ENCODE data around the gene SPACA4.

SPACA4 gene

GRCh38 chr19:48613024-48613851 lies 6.7 kb downstream of the SPACA4 start:
- TF ChIP-seq RAD21 (IDR thresholded peaks at IDR 0.05; ENCODE audit: low read depth) (no peak), MAX (IDR thresholded peaks at IDR 0.05) (no peak)

- no peak for TF ChIP-seq CEBPB (IDR thresholded peaks at IDR 0.05)
- no peak for TF ChIP-seq YY1 (IDR thresholded peaks at IDR 0.05; ENCODE audit: low read depth)
- TF ChIP-seq MAX (IDR thresholded peaks at IDR 0.05) = no peak
- TF ChIP-seq TCF12 (IDR thresholded peaks at IDR 0.05; ENCODE audit: low read depth) = no peak
- TF ChIP-seq RAD21 (IDR thresholded peaks at IDR 0.05; ENCODE audit: low read depth) = no peak
- no peak for TF ChIP-seq ZBTB7A (IDR thresholded peaks at IDR 0.05; ENCODE audit: low read depth)
- no peak for TF ChIP-seq REST (IDR thresholded peaks at IDR 0.05; ENCODE audit: low read depth)
- no peak for TF ChIP-seq TAF1 (IDR thresholded peaks at IDR 0.05; ENCODE audit: low read depth)
- no peak for TF ChIP-seq FOXM1 (IDR thresholded peaks at IDR 0.05; ENCODE audit: borderline replicate concordance, low read depth)
- no peak for TF ChIP-seq EP300 (IDR thresholded peaks at IDR 0.05; ENCODE audit: borderline replicate concordance)
- no peak for TF ChIP-seq NFIC (IDR thresholded peaks at IDR 0.05)
- no peak for TF ChIP-seq EGR1 (IDR thresholded peaks at IDR 0.05)
- TF ChIP-seq USF1 (IDR thresholded peaks at IDR 0.05) = no peak
- no peak for TF ChIP-seq CREB1 (IDR thresholded peaks at IDR 0.05; ENCODE audit: low read depth)
- TF ChIP-seq TEAD4 (IDR thresholded peaks at IDR 0.05) = no peak
Observed at GRCh38 chr19:48613852-48614435, 7.4 kb downstream of the SPACA4 start.

GRCh38 chr19:48614436-48615230 lies 8.1 kb downstream of the SPACA4 start, which contains the start of gene FAM83E:
TSS of gene FAM83E (minus strand) at chr19:48615076. CDS start at chr19:48613372, 1,704 bp downstream.
- no peak for TF ChIP-seq FOXM1 (IDR thresholded peaks at IDR 0.05; ENCODE audit: borderline replicate concordance, low read depth)
- no peak for TF ChIP-seq CREB1 (IDR thresholded peaks at IDR 0.05; ENCODE audit: low read depth)
- TF ChIP-seq MAX (IDR thresholded peaks at IDR 0.05) = no peak
- no peak for TF ChIP-seq YY1 (IDR thresholded peaks at IDR 0.05; ENCODE audit: low read depth)
- no peak for TF ChIP-seq NFIC (IDR thresholded peaks at IDR 0.05)
- no peak for TF ChIP-seq TCF12 (IDR thresholded peaks at IDR 0.05; ENCODE audit: low read depth)
- TF ChIP-seq REST (IDR thresholded peaks at IDR 0.05; ENCODE audit: low read depth) = no peak
- TF ChIP-seq RAD21 (IDR thresholded peaks at IDR 0.05; ENCODE audit: low read depth) = no peak
- no peak for TF ChIP-seq CEBPB (IDR thresholded peaks at IDR 0.05)
- no peak for TF ChIP-seq ZBTB7A (IDR thresholded peaks at IDR 0.05; ENCODE audit: low read depth)
- no peak for TF ChIP-seq EGR1 (IDR thresholded peaks at IDR 0.05)
- TF ChIP-seq EP300 (IDR thresholded peaks at IDR 0.05; ENCODE audit: borderline replicate concordance) = no peak

- TF ChIP-seq TAF1 (IDR thresholded peaks at IDR 0.05; ENCODE audit: low read depth) (no peak), MAX (IDR thresholded peaks at IDR 0.05) (no peak), REST (IDR thresholded peaks at IDR 0.05; ENCODE audit: low read depth) (no peak), CREB1 (IDR thresholded peaks at IDR 0.05; ENCODE audit: low read depth) (no peak), EP300 (IDR thresholded peaks at IDR 0.05; ENCODE audit: borderline replicate concordance) (no peak), RAD21 (IDR thresholded peaks at IDR 0.05; ENCODE audit: low read depth) (no peak), EGR1 (IDR thresholded peaks at IDR 0.05) (no peak), NFIC (IDR thresholded peaks at IDR 0.05) (no peak), ZBTB7A (IDR thresholded peaks at IDR 0.05; ENCODE audit: low read depth) (no peak), TEAD4 (IDR thresholded peaks at IDR 0.05) (no peak), CEBPB (IDR thresholded peaks at IDR 0.05) (no peak), USF1 (IDR thresholded peaks at IDR 0.05) (no peak), TCF12 (IDR thresholded peaks at IDR 0.05; ENCODE audit: low read depth) (no peak), YY1 (IDR thresholded peaks at IDR 0.05; ENCODE audit: low read depth) (no peak)
Observed at GRCh38 chr19:48615231-48616040, 8.9 kb downstream of the SPACA4 start.
